Skeletal muscle tissue (tissue), 5 donors: Measurements from ENCODE around the gene WFDC8. TPM values are rescaled to one million over a fixed set of nuclear protein-coding genes. Genes with fewer than 3 reads are reported as not detected.

Experiments
- H3K27ac ChIP-seq: one replicate; pipeline ENCODE4 v1.7.0; 2013; ENCODE audit warnings: mild to moderate bottlenecking, low read depth, low read length, inconsistent platforms
- H3K27me3 ChIP-seq, 3 donors: one replicate each; pipeline ENCODE4 v1.7.0; 2013; ENCODE audit warnings: low read length in 3 of 3; ENCODE audit not compliant: control insufficient read depth in 3 of 3, insufficient read depth in 3 of 3
- H3K36me3 ChIP-seq, 3 donors: one replicate each; pipeline ENCODE4 v1.7.0; 2013; ENCODE audit warnings: low read length in 3 of 3; ENCODE audit not compliant: control insufficient read depth in 3 of 3, insufficient read depth in 3 of 3
- H3K4me1 ChIP-seq, 3 donors: one replicate each; pipeline ENCODE4 v1.7.0; 2013; ENCODE audit warnings: low read length in 3 of 3, mild to moderate bottlenecking in 3 of 3; ENCODE audit not compliant: control insufficient read depth in 3 of 3, insufficient read depth in 3 of 3
- H3K4me3 ChIP-seq, 3 donors: one replicate each; pipeline ENCODE4 v1.7.0; 2013; ENCODE audit warnings: low read length in 3 of 3
- H3K9ac ChIP-seq, 3 donors: one replicate each; pipeline ENCODE4 v1.7.0; 2013; ENCODE audit warnings: low read length in 3 of 3, mild to moderate bottlenecking in 3 of 3, moderate library complexity in 2 of 3, low read depth in 1 of 3
- H3K9me3 ChIP-seq, 3 donors: one replicate each; pipeline ENCODE4 v1.7.0; 2013; ENCODE audit warnings: low read length in 3 of 3; ENCODE audit not compliant: control insufficient read depth in 3 of 3
- small RNA-seq: library from RNA; depleted of rRNA; stranded (forward); fragments of <200 nt; gene quantifications from one replicate; pipeline ENCODE3, GENCODE V24; 2014
- total RNA-seq: library from RNA; depleted of rRNA; stranded (reverse); fragments of >200 nt; gene quantifications from one replicate; pipeline ENCODE4 v1.2.3, GENCODE V29; 2014
- donor health status: Osteomylitis.

Gene WFDC8
- total RNA-seq, 1 donor from 2014 or later: not detected

DNA sequence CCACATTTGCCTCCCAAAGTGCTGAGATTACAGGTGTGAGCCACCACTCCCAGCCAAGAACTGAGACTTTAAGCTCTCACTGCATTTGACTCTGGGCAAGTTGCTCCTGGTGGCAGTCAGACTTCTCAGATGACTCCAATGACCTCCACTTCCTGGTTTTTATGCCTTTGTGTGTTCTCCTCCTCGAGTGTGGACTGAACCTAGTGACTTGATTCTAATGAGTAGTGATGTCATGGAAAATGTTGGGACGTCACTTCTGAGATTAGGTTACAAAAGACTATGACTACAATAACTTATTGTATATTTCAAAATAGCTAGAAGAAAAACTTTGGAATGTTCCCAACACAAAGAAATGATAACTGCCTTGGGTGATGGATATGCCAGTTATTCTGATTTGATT, 75.7 kb downstream of the WFDC8 start:
- Histone ChIP-seq H3K27ac (no peak overlapping the region), H3K27me3 (peaks cover 15 to 19% (median 17%) of the 10 kb centered on the region in 3 donors), H3K36me3 (no peaks in the 10 kb centered on the region)

DNA sequence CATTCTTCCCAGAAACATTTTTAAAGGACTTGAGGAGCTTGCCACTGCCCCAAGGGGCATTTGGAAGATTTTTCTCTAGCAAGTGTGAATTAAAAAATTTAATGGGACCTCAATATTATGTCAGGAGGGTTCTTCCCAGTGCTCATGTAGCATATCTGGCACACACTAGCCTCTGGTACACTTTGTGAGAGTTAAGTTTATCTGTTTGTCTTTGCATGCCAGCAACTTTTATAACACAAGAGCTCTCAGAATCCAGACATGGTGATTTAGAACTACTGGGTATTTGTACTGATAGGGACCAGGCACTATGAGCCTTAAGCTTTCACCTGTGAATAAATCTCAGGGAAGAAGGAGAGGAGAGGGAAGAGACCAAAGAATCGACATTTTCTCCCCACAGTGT, 76.5 kb downstream of the WFDC8 start:
- Histone ChIP-seq H3K9me3 (no peaks in the 10 kb centered on the region), H3K36me3 (no peaks in the 10 kb centered on the region), H3K9ac (no peak overlapping the region), H3K4me3 (no peak overlapping the region), H3K27ac (no peak overlapping the region), H3K27me3 (peaks cover 15 to 20% (median 19%) of the 10 kb centered on the region in 3 donors), H3K4me1 (no peaks in the 10 kb centered on the region)

More for the DNA sequence above, 75.7 kb downstream of the WFDC8 start:
- Histone ChIP-seq H3K9me3 (no peaks in the 10 kb centered on the region), H3K9ac (no peak overlapping the region), H3K4me1 (no peaks in the 10 kb centered on the region), H3K4me3 (no peak overlapping the region)

Small RNAs within 50 kb of the gene (small RNA-seq; reads per million reads assigned to genes)
- gene AL031663.1: not detected
- not detected for gene HSPD1P21
- gene RNA5SP485: not detected

Other genes starting within 250 kb of the WFDC8 start
- gene SDC4, start 230.9 kb downstream of the WFDC8 start, total RNA-seq: 4.2 TPM
- 13.6 TPM for gene SYS1, start 216.1 kb downstream of the WFDC8 start, total RNA-seq
- gene TP53TG5, start 201.0 kb downstream of the WFDC8 start, total RNA-seq: not detected
- gene DBNDD2, start 171.0 kb downstream of the WFDC8 start, total RNA-seq: 3.7 TPM
- gene PIGT, start 163.1 kb downstream of the WFDC8 start, total RNA-seq: 16.2 TPM
- not detected for gene WFDC2, start 109.5 kb downstream of the WFDC8 start, total RNA-seq
- gene SPINT3, start 63.7 kb downstream of the WFDC8 start, total RNA-seq: not detected
- gene WFDC6, start 39.8 kb downstream of the WFDC8 start, total RNA-seq: not detected
- not detected for gene EPPIN, start 31.9 kb downstream of the WFDC8 start, total RNA-seq
- gene WFDC10A, start 50.5 kb upstream of the WFDC8 start, total RNA-seq: not detected
- gene WFDC9, start 52.0 kb upstream of the WFDC8 start, total RNA-seq: not detected
- gene WFDC11, start 91.0 kb upstream of the WFDC8 start, total RNA-seq: not detected
- gene WFDC13, start 122.8 kb upstream of the WFDC8 start, total RNA-seq: not detected
- not detected for gene WFDC10B, start 125.7 kb upstream of the WFDC8 start, total RNA-seq
- gene SPINT4, start 143.1 kb upstream of the WFDC8 start, total RNA-seq: not detected
- not detected for gene WFDC3, start 212.6 kb upstream of the WFDC8 start, total RNA-seq
- gene DNTTIP1, start 212.7 kb upstream of the WFDC8 start, total RNA-seq: 18.3 TPM
- gene UBE2C, start 233.4 kb upstream of the WFDC8 start, total RNA-seq: 10.4 TPM
- 2,844 TPM for gene TNNC2, start 248.0 kb upstream of the WFDC8 start, total RNA-seq